ENCODE data around the gene CTNND2.

CTNND2 gene

DNA sequence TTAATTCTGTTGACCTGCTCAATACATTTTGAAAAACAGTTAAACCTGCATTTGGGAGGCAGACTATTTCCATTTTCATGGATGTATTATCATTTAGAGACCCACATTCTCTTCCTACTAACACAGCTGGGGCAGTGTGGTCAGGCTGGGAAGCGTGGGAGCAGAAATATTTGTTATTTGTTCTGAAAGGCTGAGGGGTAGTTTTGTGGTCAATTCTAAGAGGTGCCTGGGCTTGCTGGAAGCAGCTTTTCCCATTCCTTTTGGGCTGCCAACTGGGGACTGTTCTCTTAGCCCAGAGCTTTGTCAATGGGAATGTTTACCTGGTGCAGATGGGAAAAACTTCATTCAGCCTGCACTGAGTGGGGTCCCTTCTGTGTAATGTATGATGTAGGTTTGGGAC is 971.8 kb downstream of the CTNND2 start:
- no peak for DNase-seq (ENCODE audit: low read depth in 3 of 3)

DNA sequence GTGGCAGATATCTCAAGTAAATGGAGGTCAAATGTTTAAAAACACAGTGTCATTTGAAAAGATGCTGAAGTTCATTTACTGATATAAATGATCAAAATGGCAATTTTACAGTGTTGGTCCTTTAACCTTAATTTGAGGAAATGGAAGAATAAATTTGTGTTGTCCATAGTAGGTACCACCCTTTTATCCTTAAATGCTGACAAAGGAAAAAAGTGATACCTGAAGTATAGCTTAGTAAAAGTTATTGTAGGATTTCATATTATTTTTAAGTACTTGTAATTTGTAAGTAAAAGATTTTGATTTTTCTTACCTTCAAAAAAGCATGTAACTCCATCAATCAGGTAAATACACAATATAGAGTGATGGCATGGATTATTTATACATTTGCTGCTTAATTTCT is 976.6 kb downstream of the CTNND2 start:
- DNase-seq (ENCODE audit: low read depth in 3 of 3): no peak

DNA sequence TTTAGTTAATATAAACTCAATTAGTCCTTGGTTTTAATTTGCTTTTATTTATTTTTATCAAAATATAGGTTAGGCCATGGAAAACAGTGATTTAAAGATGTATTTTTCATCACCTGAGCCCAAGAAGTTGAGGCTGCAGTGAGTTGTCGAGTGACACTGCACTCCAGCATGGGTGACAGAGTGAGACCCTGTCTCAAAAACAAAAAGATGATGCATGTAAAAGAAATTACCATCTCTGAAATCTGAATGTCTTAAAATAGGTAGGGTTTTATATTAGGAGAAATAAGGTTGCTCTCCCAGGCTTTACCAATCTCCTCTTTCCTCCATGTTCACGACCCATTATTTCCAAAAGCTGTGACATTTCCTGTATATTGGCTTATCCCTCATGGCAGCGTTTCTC is 980.9 kb downstream of the CTNND2 start:
- no peak for DNase-seq (ENCODE audit: low read depth in 3 of 3)
